T-cell (primary cell): ENCODE data around the gene PSD4. TPM values are rescaled to one million over a fixed set of nuclear protein-coding genes. Genes with fewer than 3 reads are reported as not detected.

Experiments used
- ATAC-seq, 4 experiments: fragments of 200-7000 bp in 3 of 4; fragments of 150-1000 bp in 1 of 4; cut with Tn5 transposase; replicated peaks in 1 of 4; 1 replicate in 3 of 4; 2 replicates in 1 of 4; pipeline ENCODE4 v1.10.0; 2021; ENCODE audit warnings: moderate library complexity in 3 of 4, mild to moderate bottlenecking in 2 of 4, moderate number of reproducible peaks in 1 of 4
- CTCF ChIA-PET, 2 donors: fragments of 300-600 bp; sonication (Branson Sonifier 250); formaldehyde crosslinking; loops; one replicate each; lab custom pipeline; 2022; ENCODE audit warnings: antibody characterized with exemption in 2 of 2; lab: Charles Lee
- POLR2A ChIA-PET, 2 donors: fragments of 300-600 bp; sonication (Branson Sonifier 250); formaldehyde crosslinking; loops; one replicate each; lab custom pipeline; 2022; ENCODE audit warnings: antibody characterized with exemption in 2 of 2; lab: Charles Lee
- DNase-seq, 35 experiments: peaks; one replicate each; pipeline versions ENCODE4 v3.0.0 to v3.0.0-alpha.2; 2013 to 2023
- H3K27ac ChIP-seq: one replicate; pipeline ENCODE4 v1.5.1; 2013; ENCODE audit warnings: low read length
- H3K27me3 ChIP-seq, 2 experiments: replicated peaks in 1 of 2; 1 replicate in 1 of 2; 2 replicates in 1 of 2; pipeline versions ENCODE4 v1.6.1 to v1.7.0; 2013; ENCODE audit warnings: low read length in 1 of 2, mixed read lengths in 1 of 2; ENCODE audit not compliant: control insufficient read depth in 2 of 2, insufficient read depth in 2 of 2; ENCODE audit errors: extremely low read depth in 1 of 2
- H3K36me3 ChIP-seq, 2 donors: 1 replicate in 1 of 2; 2 replicates in 1 of 2; pipeline versions ENCODE4 v1.6.1 to v1.7.0; 2013; ENCODE audit warnings: low read length in 1 of 2; ENCODE audit not compliant: control insufficient read depth in 2 of 2, insufficient read depth in 1 of 2; ENCODE audit errors: extremely low read depth in 1 of 2
- H3K4me1 ChIP-seq, 2 experiments: 1 replicate in 1 of 2; 2 replicates in 1 of 2; pipeline versions ENCODE4 v1.6.1 to v1.7.0; 2013; ENCODE audit warnings: low read length in 2 of 2, mixed read lengths in 1 of 2; ENCODE audit not compliant: insufficient read depth in 2 of 2, control insufficient read depth in 1 of 2; ENCODE audit errors: extremely low read depth in 1 of 2
- H3K4me3 ChIP-seq, 2 donors: 1 replicate in 1 of 2; 2 replicates in 1 of 2; pipeline versions ENCODE4 v1.5.1 to v1.7.0; 2013; ENCODE audit warnings: mild to moderate bottlenecking in 2 of 2, low read length in 1 of 2, moderate library complexity in 1 of 2; ENCODE audit not compliant: control insufficient read depth in 1 of 2; ENCODE audit errors: extremely low read depth in 1 of 2
- H3K9me3 ChIP-seq: 2 replicates; pipeline ENCODE4 v1.7.0; 2013
- H3K27ac Mint-ChIP-seq, 2 donors: one replicate each; pipeline ENCODE4 v1.8.0; 2020 to 2021; ENCODE audit warnings: mild to moderate bottlenecking in 2 of 2, mixed read lengths in 2 of 2
- H3K27me3 Mint-ChIP-seq, 2 donors: one replicate each; pipeline ENCODE4 v1.8.0; 2021 to 2022; ENCODE audit warnings: mixed read lengths in 2 of 2
- H3K36me3 Mint-ChIP-seq: one replicate; pipeline ENCODE4 v1.8.0; 2021; ENCODE audit warnings: mixed read lengths
- H3K4me1 Mint-ChIP-seq, 3 donors: one replicate each; pipeline ENCODE4 v1.8.0; 2020 to 2022; ENCODE audit warnings: mixed read lengths in 3 of 3, mild to moderate bottlenecking in 1 of 3
- H3K4me3 Mint-ChIP-seq, 3 donors: one replicate each; pipeline ENCODE4 v1.8.0; 2020 to 2022; ENCODE audit warnings: mild to moderate bottlenecking in 3 of 3, mixed read lengths in 3 of 3, moderate library complexity in 3 of 3
- H3K9me3 Mint-ChIP-seq, 3 donors: one replicate each; pipeline ENCODE4 v1.8.0; 2020 to 2022; ENCODE audit warnings: mixed read lengths in 3 of 3
- WGBS: methylation state at CpG from one replicate; pipeline ENCODE4 v1.1.5; 2013; ENCODE audit warnings: missing lambda C conversion rate; ENCODE audit not compliant: insufficient coverage; 5-methylcytosine and 5-hydroxymethylcytosine counted together
- total RNA-seq, 35 experiments: library from RNA in 6 of 35; stranded (reverse) in 6 of 35; fragments of 120-200 nt in 1 of 35; gene quantifications; one replicate each; pipeline versions ENCODE4 v1.2.1 to v1.2.4 and lab custom pipeline; 2013 to 2026

Gene PSD4
- total RNA-seq, 5 donors from 2014 or later (not counting 1 experiment from before 2014, with no cell fraction given), result 145 to 217 (median 150) TPM

- WGBS, result 88% methylated on average over 2 of the region's 12 CpGs
- ATAC-seq, result no peak
- no peak overlapping the region for H3K4me3 ChIP-seq
- H3K9me3 Mint-ChIP-seq, result no peaks in the 10 kb centered on the region
- H3K4me3 Mint-ChIP-seq, result no peak overlapping the region
- no peak overlapping the region for H3K27ac Mint-ChIP-seq
- no peaks in the 10 kb centered on the region for H3K4me1 ChIP-seq
- no peaks in the 10 kb centered on the region for H3K36me3 Mint-ChIP-seq
- no peak for DNase-seq
- no peaks in the 10 kb centered on the region for H3K27me3 ChIP-seq
- ChIA-PET POLR2A (interaction anchor here in 1 of 2 donors (0.5 kb wide), 1 partner anchor 76 kb away, joined by 3 read pairs; no protein-coding TSS in a partner anchor), CTCF (no interaction called here)
- H3K4me1 Mint-ChIP-seq, result peaks cover 7 to 11% (median 7%) of the 10 kb centered on the region in 3 donors
- H3K9me3 ChIP-seq, result no peaks in the 10 kb centered on the region
- no peak overlapping the region for H3K27ac ChIP-seq
- no peaks in the 10 kb centered on the region for H3K36me3 ChIP-seq
- H3K27me3 Mint-ChIP-seq, result no peaks in the 10 kb centered on the region
These were observed 51.8 kb downstream of the PSD4 start for GRCh38 chr2:113225263-113226259.

- H3K27me3 Mint-ChIP-seq, result no peaks in the 10 kb centered on the region
- WGBS, result 83% methylated on average over 1 of the region's 4 CpGs
- CTCF ChIA-PET, result no interaction called here
- DNase-seq (no peak), ATAC-seq (no peak)
- no peaks in the 10 kb centered on the region for H3K27me3 ChIP-seq
- no peak overlapping the region for H3K4me3 Mint-ChIP-seq
- H3K9me3 ChIP-seq, result no peaks in the 10 kb centered on the region
- peaks cover 8 to 14% (median 13%) of the 10 kb centered on the region in 3 donors for H3K4me1 Mint-ChIP-seq
- no peak overlapping the region for H3K4me3 ChIP-seq
- no peaks in the 10 kb centered on the region for H3K9me3 Mint-ChIP-seq
- H3K4me1 ChIP-seq, result no peaks in the 10 kb centered on the region
- no peaks in the 10 kb centered on the region for H3K36me3 ChIP-seq
- POLR2A ChIA-PET, result no interaction called here
- no peak overlapping the region for H3K27ac Mint-ChIP-seq
- H3K27ac ChIP-seq, result no peak overlapping the region
- H3K36me3 Mint-ChIP-seq, result no peaks in the 10 kb centered on the region
These were observed 52.7 kb downstream of the PSD4 start for GRCh38 chr2:113226462-113226861.

GRCh38 chr2:113227290-113227689 lies 53.5 kb downstream of the PSD4 start:
- H3K4me1 Mint-ChIP-seq, result peaks cover 8 to 14% (median 13%) of the 10 kb centered on the region in 3 donors
- no peak for DNase-seq
- no peaks in the 10 kb centered on the region for H3K36me3 ChIP-seq
- no peaks in the 10 kb centered on the region for H3K36me3 Mint-ChIP-seq
- H3K27ac Mint-ChIP-seq, result no peak overlapping the region
- CTCF ChIA-PET, result no interaction called here
- no CpG with 5 or more reads among the region's 1 CpG for WGBS
- no peak for ATAC-seq
- POLR2A ChIA-PET, result no interaction called here
- peaks cover 0 to 3% of the 10 kb centered on the region in 2 experiments for H3K27me3 ChIP-seq
- H3K27me3 Mint-ChIP-seq, result no peaks in the 10 kb centered on the region
- H3K9me3 ChIP-seq, result no peaks in the 10 kb centered on the region
- H3K4me3 Mint-ChIP-seq, result no peak overlapping the region
- H3K27ac ChIP-seq, result no peak overlapping the region
- no peaks in the 10 kb centered on the region for H3K9me3 Mint-ChIP-seq
- no peaks in the 10 kb centered on the region for H3K4me1 ChIP-seq
- no peak overlapping the region for H3K4me3 ChIP-seq

- ATAC-seq (no peak), DNase-seq (no peak)
- Histone ChIP-seq H3K9me3 (no peaks in the 10 kb centered on the region), H3K4me1 (no peaks in the 10 kb centered on the region), H3K27ac (no peak overlapping the region), H3K4me3 (no peak overlapping the region), H3K36me3 (no peaks in the 10 kb centered on the region), H3K27me3 (peaks cover 0 to 3% of the 10 kb centered on the region in 2 experiments)
- Mint-ChIP-seq H3K27me3 (no peaks in the 10 kb centered on the region), H3K9me3 (no peaks in the 10 kb centered on the region), H3K4me3 (no peak overlapping the region), H3K36me3 (no peaks in the 10 kb centered on the region), H3K4me1 (peaks cover 8 to 14% (median 13%) of the 10 kb centered on the region in 3 donors), H3K27ac (no peak overlapping the region)
- CTCF ChIA-PET, result no interaction called here
- POLR2A ChIA-PET, result no interaction called here
- 73% methylated on average over 3 of the region's 3 CpGs for WGBS
These were observed 53.9 kb downstream of the PSD4 start for GRCh38 chr2:113227698-113228097.

- CTCF ChIA-PET, result no interaction called here
- peaks cover 8 to 14% (median 13%) of the 10 kb centered on the region in 3 donors for H3K4me1 Mint-ChIP-seq
- WGBS, result no CpG with 5 or more reads among the region's 1 CpG
- no peaks in the 10 kb centered on the region for H3K9me3 ChIP-seq
- H3K27ac Mint-ChIP-seq, result no peak overlapping the region
- no peak overlapping the region for H3K4me3 Mint-ChIP-seq
- ATAC-seq (no peak), DNase-seq (no peak)
- no peaks in the 10 kb centered on the region for H3K4me1 ChIP-seq
- no peaks in the 10 kb centered on the region for H3K36me3 ChIP-seq
- H3K36me3 Mint-ChIP-seq, result no peaks in the 10 kb centered on the region
- H3K27me3 Mint-ChIP-seq, result no peaks in the 10 kb centered on the region
- H3K9me3 Mint-ChIP-seq, result no peaks in the 10 kb centered on the region
- POLR2A ChIA-PET, result no interaction called here
- no peak overlapping the region for H3K4me3 ChIP-seq
- peaks cover 0 to 3% of the 10 kb centered on the region in 2 experiments for H3K27me3 ChIP-seq
- no peak overlapping the region for H3K27ac ChIP-seq
These were observed 54.6 kb downstream of the PSD4 start for GRCh38 chr2:113228351-113228750.

GRCh38 chr2:113228991-113229716 lies 55.4 kb downstream of the PSD4 start:
- H3K4me3 ChIP-seq, result no peak overlapping the region
- Mint-ChIP-seq H3K4me1 (peaks cover 8 to 14% (median 14%) of the 10 kb centered on the region in 3 donors), H3K36me3 (no peaks in the 10 kb centered on the region), H3K27ac (no peak overlapping the region), H3K9me3 (no peaks in the 10 kb centered on the region), H3K4me3 (no peak overlapping the region), H3K27me3 (no peaks in the 10 kb centered on the region)
- H3K27me3 ChIP-seq, result peaks cover 0 to 3% of the 10 kb centered on the region in 2 experiments
- DNase-seq, result no peak
- POLR2A ChIA-PET, result no interaction called here
- H3K9me3 ChIP-seq, result no peaks in the 10 kb centered on the region
- no peaks in the 10 kb centered on the region for H3K36me3 ChIP-seq
- no CpG with 5 or more reads among the region's 3 CpGs for WGBS
- no peak overlapping the region for H3K27ac ChIP-seq
- no peak for ATAC-seq
- CTCF ChIA-PET, result interaction anchor here in 1 of 2 donors (0.6 kb wide), 1 partner anchor 9 kb away, joined by 3 read pairs; no protein-coding TSS in a partner anchor
- H3K4me1 ChIP-seq, result no peaks in the 10 kb centered on the region
